ENCODE measurements around the gene CATSPERD.

Gene CATSPERD

DNA sequence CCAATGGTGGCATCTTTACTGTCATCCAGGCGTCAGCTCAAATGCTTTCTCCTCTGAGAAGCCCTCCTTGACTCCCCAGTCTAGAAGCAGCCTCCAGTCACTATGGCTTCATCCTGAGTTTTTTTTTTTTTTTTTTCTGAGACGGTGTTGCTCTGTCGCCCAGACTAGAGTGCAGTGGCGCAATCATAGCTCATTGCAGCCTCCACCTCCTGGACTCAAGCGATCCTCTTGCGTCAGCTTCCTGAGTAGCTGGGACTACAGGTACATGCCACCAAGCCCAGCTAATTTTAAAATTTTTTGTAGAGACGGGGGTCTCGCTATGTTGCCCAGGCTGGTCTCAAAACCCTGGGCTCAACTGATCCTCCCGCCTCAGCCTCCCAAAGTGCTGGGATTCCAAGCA lies 88.6 kb downstream of the CATSPERD start:
- no peak for DNase-seq

DNA sequence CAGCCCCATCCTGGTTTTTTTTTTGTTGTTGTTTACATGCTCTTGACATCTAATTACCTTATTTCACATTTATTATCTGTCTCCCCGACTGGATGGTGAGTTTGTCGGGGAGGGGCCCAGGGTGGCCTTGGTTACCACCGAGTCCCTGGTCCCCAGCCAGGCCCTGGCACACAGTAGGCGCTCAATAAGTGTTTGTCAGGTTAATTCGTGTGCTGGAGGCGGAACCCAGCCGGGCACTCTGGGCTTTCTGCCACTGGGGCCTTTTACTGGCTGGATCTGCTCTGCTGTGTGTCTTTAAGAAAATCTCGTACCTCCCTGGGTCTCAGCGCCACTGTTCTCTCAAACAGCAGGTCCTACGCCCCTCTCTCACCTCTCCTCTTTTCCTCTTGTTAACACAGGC lies 89.0 kb downstream of the CATSPERD start:
- no peak for DNase-seq

DNA sequence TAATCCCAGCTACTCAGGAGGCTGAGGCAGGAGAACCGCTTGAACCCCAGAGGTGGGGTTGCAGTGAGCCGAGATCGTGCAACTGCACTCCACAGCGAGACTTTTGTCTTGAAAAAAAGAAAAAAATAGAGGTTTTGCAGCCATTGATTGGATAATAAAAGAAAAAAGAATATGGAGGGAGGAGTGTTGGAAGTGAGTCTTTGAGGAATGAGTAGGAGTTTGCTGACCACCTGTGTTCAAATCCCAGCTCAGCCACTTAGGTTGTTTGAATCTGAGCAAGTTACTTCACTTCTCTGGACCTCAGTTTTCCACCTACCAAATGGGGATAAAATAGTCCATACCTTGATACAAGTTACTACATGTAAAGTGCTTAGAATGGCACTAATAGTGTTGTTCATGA lies 90.7 kb downstream of the CATSPERD start:
- no peak for DNase-seq

DNA sequence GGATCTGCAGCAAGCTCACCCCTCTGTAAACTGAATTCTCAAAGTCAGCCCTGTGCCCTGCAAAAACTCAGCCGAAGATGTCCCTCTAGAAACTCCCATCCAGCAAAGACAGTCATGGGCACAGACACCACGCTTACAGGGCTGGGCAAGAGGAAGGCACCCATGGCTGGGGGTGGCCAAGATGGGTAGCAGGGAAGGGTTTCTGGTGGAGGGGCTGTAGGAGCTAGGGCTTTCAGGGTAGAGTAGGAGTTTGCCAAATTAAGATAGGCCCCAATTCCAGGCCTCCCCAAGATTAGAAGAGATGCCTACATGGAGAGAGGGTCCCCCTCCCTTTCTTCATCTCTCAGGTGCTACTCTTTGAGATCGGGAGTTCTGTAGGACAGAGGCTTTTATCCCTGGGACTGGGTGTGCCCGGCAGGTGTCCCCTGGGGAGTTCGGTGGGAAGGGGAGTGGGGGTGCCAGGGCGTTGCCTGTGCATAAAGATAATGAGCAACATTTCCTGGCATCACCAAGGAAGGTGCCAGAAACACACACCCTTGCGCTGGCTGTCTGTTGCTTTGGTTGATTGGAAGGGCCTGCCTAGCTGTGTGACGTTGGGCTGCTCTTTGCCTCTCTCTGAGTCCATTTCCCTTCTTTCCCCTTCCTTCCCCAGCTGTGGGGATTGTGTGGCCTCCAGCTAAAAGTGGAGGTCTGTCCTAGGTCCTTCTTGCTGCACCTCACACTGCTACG lies 93.8 kb downstream of the CATSPERD start:
- no peak for DNase-seq

DNA sequence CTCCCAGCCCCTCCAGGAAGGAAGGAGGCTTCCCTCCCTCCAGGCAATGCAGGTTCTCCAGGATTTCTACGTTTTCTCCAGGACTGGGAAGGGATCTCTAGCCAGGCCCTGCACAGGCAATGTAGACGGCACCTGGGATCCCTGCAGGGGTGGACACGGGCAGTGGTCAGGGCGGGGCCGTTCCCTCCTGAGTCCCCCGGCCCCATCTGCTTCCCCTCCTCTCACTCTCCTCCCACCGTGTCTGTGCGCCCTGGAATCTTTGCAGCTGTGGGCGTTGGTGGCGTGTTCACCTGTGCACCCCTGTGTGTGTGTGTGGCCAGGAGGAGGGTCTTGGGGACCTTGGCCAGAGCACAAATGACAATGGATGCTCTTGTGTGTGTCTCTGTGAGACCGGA lies 94.4 kb downstream of the CATSPERD start:
- DNase-seq: no peak

DNA sequence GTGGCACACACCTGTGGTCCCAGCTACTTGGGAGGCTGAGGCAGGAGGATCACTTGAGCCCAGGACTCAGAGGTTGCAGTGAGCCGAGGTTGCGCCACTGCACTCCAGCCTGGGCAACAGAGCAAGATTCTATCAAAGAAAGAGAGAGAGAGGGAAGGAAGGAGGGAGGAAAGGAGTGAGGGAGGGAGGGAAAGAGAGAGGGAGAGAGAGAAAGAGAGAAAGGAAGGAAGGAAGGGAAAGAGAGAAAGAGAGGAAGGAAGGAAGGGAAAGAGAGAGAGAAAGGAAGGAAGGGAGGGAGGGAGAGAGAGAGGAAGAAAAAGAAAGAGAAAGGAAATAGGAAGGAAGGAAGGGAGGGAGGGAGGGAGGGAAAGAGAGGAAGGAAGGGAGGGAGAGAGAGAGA lies 96.8 kb downstream of the CATSPERD start:
- no peak for DNase-seq

DNA sequence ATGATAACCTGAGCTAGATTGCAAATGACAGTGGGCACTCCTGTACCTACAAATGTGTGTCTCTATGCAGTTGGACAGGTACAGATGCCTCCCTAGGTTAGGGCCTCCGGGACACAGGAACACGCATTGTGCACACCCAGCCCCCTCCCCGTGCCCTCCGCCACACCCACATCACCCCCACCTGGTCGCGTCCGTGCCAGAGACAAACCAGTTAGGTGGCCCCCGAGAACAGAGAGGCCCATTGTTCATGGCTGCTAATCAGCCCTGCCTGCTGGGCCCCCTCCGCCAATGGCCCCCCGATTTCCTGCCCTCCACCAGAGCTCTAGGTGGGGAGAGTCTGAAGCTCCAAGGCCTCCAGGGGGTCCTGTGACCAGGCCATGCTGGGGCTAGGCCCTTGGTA lies 98.2 kb downstream of the CATSPERD start:
- DNase-seq: no peak

DNA sequence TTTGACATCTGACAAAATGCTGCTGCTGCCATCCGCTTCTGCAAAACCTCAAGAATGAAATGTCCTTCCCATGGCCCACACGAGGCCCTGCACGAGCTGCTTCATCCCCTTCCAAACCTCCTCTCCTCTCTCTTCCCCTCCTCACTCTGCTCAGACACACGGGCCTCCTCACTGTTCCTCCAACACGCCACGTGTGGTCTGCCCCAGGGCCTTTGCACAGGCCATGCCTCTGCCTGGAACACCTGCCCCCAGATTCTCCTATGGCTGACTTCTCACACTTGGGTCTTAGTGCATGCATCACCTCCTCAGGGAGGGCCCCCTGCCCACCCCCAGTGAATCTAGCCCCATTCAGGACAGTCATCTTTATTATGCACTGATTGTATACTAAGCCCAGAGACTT lies 100.3 kb downstream of the CATSPERD start:
- DNase-seq: no peak

DNA sequence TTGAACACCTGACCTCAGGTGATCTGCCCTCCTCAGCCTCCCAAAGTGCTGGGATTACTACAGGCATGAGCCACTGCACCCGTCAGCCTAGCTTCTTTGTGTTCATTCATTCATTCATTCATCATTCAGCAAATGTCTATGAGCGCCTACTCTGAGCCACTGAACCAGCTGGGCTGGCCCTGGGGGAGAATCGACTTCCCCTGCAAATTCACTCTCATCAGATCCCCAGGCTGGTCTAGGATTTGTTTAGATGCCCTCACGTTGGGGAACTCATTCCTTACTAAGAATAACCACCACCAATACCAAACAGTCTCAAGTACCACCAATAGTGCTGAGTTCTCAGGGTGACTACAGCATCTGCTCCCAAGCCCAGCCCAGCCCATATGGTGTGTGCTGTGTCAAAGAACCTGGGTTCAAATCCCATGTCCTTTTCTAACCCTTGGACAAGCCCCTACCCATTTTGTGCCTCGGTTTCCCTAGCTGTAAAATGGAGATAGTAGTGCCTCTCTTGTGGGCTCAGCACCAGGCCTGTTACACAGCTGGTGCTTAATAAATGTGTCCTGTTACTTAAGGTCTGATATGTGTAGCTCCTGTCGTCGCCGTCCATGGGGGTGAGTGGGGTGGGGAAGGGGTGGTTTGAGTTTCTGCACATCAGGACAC lies 101.2 kb downstream of the CATSPERD start:
- no peak for DNase-seq

DNA sequence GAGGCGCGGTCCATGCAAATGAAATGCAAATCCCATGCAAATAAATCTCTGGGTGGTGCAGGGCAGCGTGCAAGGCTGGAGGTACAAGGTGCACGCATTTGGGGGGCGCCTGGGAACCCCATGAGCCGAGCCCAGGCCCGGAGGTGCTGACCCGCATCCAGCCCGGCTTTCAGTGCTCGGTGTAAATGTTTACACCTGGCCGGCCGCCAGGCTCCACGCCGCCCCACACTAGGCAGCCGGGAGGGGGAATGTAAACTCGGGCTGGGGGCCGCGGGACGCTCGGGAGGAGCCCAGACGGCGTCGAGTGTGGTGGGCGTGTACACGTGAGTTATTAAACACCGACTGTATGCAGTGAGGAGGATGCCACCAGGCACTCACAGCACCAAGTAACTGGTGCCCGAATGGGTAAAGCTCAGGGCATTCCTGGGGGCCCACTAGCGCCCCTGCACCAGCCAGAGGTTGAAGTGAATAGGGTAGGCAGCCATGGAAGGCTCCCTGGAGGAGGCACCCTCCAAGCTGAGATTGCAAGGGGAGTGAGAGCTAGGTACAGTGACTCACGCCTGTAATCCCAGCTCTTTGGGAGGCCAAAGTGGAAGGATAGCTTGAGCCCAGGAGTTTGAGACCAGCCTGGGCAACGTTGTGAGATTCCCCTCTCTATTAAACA lies 101.9 kb downstream of the CATSPERD start:
- DNase-seq: no peak

DNA sequence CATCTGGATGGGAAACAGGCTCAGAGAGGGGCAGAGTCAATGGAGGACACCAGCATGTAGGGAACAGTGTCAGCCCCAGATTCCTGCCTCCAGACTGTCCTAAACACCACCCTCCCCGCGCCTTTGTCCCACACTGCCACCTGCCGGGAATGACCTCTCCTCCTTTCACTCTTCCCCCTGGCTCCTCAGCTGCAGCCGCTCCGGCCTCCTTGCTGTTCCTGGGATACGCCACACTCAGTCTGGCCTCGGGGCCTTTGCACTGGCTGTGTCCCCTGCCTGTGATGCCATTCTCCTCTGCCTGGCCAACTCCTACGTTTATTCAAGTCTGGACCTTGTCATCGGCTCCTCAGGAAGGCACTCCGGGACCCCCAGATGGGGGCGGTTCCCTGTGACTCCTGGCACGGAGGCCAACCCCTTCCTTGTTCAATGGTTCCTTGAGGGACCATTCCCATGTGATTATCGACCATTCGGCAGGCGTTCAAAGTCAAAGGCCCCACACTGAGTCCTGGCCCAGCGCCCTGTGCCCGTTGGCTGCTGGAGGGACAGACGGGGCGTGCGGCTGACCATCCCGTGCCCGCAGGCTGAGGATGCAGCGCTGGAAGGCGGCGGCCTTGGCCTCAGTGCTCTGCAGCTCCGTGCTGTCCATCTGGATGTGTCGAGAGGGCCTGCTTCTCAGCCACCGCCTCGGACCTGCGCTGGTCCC lies 103.3 kb downstream of the CATSPERD start:
- no peak for DNase-seq

DNA sequence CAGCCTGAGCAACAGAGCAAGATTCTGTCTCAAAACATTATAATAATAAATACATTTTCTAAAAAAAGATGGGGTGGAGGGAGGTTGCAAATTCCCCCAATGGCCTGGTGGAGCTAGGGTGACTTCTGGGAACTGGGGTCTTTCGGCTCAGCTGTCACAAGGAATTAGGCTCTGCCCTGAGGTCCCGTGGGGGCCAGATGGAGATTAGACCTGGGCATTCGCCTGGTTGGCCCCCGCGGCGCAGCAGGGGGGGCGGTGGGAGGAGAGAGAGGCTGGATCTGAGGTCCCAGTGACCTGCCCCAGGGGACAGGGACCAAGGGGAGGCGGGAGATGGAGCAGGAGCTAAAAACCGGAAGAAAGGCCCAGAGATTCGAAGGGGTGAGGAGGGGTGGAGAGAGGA lies 104.3 kb downstream of the CATSPERD start:
- DNase-seq: no peak

DNA sequence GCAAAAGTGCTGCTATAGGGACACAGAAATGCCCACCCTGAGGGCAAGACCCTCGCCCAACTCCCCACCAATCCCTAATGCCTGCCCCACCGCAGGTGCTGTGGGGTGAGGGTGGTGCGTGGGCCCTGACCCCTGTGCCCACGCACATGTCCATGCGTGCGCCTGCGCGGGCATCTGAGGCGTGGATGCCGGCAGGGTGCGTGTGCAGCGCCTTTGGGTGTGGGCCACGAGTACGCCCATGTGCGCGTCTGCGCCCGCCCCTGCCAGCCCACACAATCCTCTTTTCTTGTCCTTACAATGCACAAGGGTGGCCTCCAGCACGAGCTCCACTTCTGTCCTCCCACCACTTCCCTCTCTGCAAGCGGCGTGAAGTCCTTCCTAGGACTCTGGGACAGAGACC lies 104.7 kb downstream of the CATSPERD start:
- no peak for DNase-seq

DNA sequence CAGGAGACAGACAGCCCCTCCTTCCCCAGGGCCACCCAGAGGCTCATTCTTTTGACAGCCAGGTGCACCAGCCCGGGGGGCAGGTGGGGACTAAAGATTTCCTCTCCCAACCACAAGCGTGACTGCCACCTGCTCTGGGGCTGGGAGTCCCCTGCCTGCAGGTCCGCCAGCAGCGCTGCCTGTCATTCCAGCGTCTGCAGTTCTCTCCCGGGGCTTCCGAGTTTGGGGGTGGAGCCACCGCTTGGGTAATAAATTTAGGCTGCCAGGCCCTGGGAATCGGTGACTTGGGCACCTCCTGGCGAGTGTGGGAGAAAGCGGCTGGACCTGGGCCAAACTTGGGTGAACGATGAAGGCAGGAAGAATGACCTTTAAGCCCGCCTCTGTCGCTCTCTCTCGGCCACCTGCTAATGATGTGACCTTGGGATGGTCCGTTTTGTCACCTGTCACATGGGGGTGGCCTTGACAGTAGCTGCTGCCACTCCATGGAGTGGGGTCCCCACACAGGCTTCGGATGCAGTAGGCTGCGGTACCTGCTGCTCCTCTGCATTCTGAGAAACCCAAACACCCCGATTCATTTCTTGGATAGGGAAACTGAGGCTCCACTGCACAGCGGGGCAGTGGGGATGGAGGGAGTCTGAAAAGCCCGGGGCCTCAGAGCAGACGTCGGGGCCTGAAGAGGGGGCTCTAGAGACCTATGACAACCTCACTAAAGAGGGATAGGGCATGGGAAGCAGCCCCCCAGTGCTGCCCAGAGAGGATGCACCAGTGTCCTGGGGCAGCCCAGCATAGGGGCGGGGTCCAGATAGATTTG lies 106.3 kb downstream of the CATSPERD start:
- DNase-seq: peak; percentile 68

DNA sequence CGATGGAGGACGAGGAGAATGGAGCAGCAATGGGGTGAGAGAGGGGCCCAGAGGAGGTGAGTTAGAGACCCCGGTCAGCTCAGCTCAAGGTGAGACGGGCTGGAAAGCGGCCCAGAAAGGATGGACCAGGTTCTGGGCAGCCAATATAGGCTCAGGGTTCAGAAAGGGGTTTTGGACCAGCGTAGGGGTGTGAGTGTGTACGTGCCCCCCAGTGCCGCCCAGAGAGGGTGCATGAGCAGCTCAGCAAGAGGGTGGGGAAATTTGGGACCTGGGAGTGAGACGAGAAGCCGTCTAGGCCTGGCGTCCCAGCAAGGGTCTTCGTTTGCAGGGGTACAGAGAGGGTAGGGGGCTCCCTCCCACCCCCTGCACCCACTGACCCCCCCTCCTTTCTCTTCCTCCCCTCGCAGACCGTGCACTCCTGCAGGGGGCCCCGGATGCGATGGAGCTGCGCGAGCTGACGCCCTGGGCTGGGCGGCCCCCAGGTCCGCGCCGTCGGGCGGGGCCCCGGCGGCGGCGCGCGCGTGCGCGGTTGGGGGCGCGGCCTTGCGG lies 107.0 kb downstream of the CATSPERD start:
- DNase-seq: no peak

DNA sequence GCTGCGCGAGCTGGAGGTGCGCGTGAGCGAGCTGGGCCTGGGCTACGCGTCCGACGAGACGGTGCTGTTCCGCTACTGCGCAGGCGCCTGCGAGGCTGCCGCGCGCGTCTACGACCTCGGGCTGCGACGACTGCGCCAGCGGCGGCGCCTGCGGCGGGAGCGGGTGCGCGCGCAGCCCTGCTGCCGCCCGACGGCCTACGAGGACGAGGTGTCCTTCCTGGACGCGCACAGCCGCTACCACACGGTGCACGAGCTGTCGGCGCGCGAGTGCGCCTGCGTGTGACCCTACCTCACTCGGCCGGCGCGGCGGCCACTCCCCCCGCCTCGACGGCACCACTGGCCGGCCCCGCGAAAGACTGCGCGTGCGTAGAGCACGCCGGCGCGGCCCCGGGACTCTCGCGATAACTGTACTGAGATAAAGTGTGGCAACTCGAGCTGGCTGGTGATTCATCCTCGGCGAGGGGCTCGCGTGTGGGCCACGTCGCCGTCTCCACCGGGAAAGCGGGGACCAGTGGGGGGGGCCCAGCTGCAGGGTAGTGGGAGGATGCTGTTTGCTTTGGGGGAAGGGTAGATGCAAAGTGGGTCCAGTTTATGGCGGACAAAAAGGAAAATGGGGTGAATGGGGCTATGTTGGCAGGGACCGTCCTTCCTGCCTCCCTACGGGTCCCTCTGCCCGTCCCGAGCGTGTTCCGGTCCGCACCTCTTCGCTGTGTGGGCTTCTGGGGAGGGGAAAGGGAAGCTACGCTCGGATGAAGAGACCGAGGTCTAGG lies 107.6 kb downstream of the CATSPERD start:
- peak; percentile 90 for DNase-seq

All from hematopoietic multipotent progenitor cell treated with erythropoietin and hydrocortisone succinate and interleukin-3 and kit ligand, for 8 days (in vitro differentiated cells).